Measurements from ENCODE around the gene RAB11FIP5.

- TF ChIP-seq ZC3H10 (CRISPR knock-in tag; IDR thresholded peaks at IDR 0.05) (no peak), ZNF565 (CRISPR knock-in tag; conservative IDR thresholded peaks at IDR 0.05; ENCODE audit: low read depth) (no peak), PATZ1 (CRISPR knock-in tag; IDR thresholded peaks at IDR 0.05; ENCODE audit: borderline replicate concordance) (peak; percentile 87; the same call in 1 of the 2 replicates), OSR1 (CRISPR knock-in tag; IDR thresholded peaks at IDR 0.05) (no peak), PPARA (CRISPR knock-in tag; IDR thresholded peaks at IDR 0.05; ENCODE audit: borderline replicate concordance) (no peak), TCF4 (CRISPR knock-in tag; IDR thresholded peaks at IDR 0.05; ENCODE audit: borderline replicate concordance) (no peak), TOX (CRISPR knock-in tag; IDR thresholded peaks at IDR 0.05; ENCODE audit: borderline replicate concordance) (no peak), CSDC2 (CRISPR knock-in tag; IDR thresholded peaks at IDR 0.05) (no peak), ARNTL (CRISPR knock-in tag; IDR thresholded peaks at IDR 0.05; ENCODE audit: borderline replicate concordance, low read depth) (no peak), CSRNP3 (CRISPR knock-in tag; IDR thresholded peaks at IDR 0.05) (no peak), ZFP30 (CRISPR knock-in tag; IDR thresholded peaks at IDR 0.05) (no peak), RARB (CRISPR knock-in tag; IDR thresholded peaks at IDR 0.05) (no peak), POU6F1 (CRISPR knock-in tag; IDR thresholded peaks at IDR 0.05; ENCODE audit: borderline replicate concordance, low read depth) (no peak)
Measured at GRCh38 chr2:73063909-73064875, 48.6 kb downstream of the RAB11FIP5 start.
